Measurements from ENCODE around the gene ITLN1. TPM values are rescaled to one million over a fixed set of nuclear protein-coding genes. Genes with fewer than 3 reads are reported as not detected.

Gene ITLN1
- total and polyA plus RNA-seq, 4 donors: 0.86 to 110 (median 2.5) TPM

DNA sequence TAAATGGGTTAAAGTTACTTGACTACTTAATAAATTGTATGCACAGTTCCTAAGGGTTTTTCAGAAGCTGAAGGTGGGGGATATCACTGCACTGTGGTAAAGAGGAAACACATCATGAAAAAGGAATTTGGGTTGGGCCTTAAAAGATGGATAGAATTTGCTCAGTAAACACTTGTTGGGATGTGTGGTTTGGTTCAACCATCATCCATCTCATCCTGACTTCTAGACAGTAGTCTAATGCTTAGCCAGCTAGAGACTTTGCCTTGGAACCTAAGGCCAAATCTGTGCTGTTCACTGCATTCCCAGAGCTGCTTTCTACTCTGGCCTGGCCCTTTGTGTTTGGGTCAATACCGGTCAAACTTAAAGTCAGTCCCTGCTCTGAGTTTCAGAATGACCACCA lies 58.4 kb downstream of the ITLN1 start:
- 82 to 100% methylated on average over 1 of the region's 1 CpG for WGBS, 2 donors
- peak overlapping the region in 1 of 2 donors; percentile 39 for H3K27ac ChIP-seq (ENCODE audit: low read depth in 1 of 2, low read length in 1 of 2)
- H3K36me3 ChIP-seq (ENCODE audit: control insufficient read depth in 4 of 4, insufficient read depth in 4 of 4, low read length in 4 of 4): no peaks in the 10 kb centered on the region
- H3K27me3 ChIP-seq (ENCODE audit: control insufficient read depth in 3 of 3, insufficient read depth in 3 of 3, low read length in 2 of 3): no peaks in the 10 kb centered on the region
- DNase-seq (no peak), ATAC-seq (ENCODE audit: insufficient read depth, low FRiP score) (peak; percentile 44)
- no peak overlapping the region for H3K9ac ChIP-seq (ENCODE audit: insufficient read depth in 1 of 2, low read length in 2 of 2)
- TF ChIP-seq, protein P1, sequence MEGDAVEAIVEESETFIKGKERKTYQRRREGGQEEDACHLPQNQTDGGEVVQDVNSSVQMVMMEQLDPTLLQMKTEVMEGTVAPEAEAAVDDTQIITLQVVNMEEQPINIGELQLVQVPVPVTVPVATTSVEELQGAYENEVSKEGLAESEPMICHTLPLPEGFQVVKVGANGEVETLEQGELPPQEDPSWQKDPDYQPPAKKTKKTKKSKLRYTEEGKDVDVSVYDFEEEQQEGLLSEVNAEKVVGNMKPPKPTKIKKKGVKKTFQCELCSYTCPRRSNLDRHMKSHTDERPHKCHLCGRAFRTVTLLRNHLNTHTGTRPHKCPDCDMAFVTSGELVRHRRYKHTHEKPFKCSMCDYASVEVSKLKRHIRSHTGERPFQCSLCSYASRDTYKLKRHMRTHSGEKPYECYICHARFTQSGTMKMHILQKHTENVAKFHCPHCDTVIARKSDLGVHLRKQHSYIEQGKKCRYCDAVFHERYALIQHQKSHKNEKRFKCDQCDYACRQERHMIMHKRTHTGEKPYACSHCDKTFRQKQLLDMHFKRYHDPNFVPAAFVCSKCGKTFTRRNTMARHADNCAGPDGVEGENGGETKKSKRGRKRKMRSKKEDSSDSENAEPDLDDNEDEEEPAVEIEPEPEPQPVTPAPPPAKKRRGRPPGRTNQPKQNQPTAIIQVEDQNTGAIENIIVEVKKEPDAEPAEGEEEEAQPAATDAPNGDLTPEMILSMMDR (IDR thresholded peaks at IDR 0.05; ENCODE audit: control extremely low read depth, extremely low read depth): no peak
- peaks cover 0 to 1% (median 0%) of the 10 kb centered on the region in 5 donors for H3K4me1 ChIP-seq (ENCODE audit: control insufficient read depth in 5 of 5, insufficient read depth in 5 of 5, low read length in 5 of 5)
- H3K9me3 ChIP-seq (ENCODE audit: control insufficient read depth in 4 of 4, insufficient read depth in 3 of 4, low read length in 3 of 4): no peaks in the 10 kb centered on the region
- no peak overlapping the region for H3K4me3 ChIP-seq

Other genes with a start within 250 kb of the ITLN1 start
- 1 to 10 TPM in 1 of 2 donors, under 1 TPM in 1; 0.95 to 2.0 TPM for gene SLAMF1, start 238.1 kb downstream of the ITLN1 start, total RNA-seq
- gene SLAMF1, start 238.1 kb downstream of the ITLN1 start, polyA plus RNA-seq: 10 to 100 TPM in 1 of 2 donors, under 1 TPM in 1; 0.39 to 27.0 TPM
- 10 to 100 TPM; 17.6 to 33.6 TPM for gene CD48, start 173.4 kb downstream of the ITLN1 start, total RNA-seq
- gene CD48, start 173.4 kb downstream of the ITLN1 start, polyA plus RNA-seq: 100 to 1,000 TPM in 1 of 2 donors, 10 to 100 TPM in 1; 16.4 to 126 TPM
- gene SLAMF7, start 145.9 kb downstream of the ITLN1 start, total RNA-seq: 10 to 100 TPM in 1 of 2 donors, 1 to 10 TPM in 1; 8.6 to 11.5 TPM
- gene SLAMF7, start 145.9 kb downstream of the ITLN1 start, polyA plus RNA-seq: 10 to 100 TPM in 1 of 2 donors, 1 to 10 TPM in 1; 4.6 to 69.4 TPM
- 1 to 10 TPM; 1.3 to 3.4 TPM for gene LY9, start 89.0 kb downstream of the ITLN1 start, total RNA-seq
- 1 to 10 TPM in 1 of 2 donors, under 1 TPM in 1; 0.94 to 1.5 TPM for gene LY9, start 89.0 kb downstream of the ITLN1 start, polyA plus RNA-seq
- 1 to 10 TPM; 1.5 to 3.2 TPM for gene CD244, start 22.3 kb downstream of the ITLN1 start, total RNA-seq
- gene CD244, start 22.3 kb downstream of the ITLN1 start, polyA plus RNA-seq: 1 to 10 TPM in 1 of 2 donors, under 1 TPM in 1; 0.57 to 3.1 TPM
- 10 to 100 TPM in 1 of 2 donors, 1 to 10 TPM in 1; 1.6 to 13.8 TPM for gene ITLN2, start 69.6 kb upstream of the ITLN1 start, total RNA-seq
- gene ITLN2, start 69.6 kb upstream of the ITLN1 start, polyA plus RNA-seq: 10 to 100 TPM in 1 of 2 donors, 1 to 10 TPM in 1; 9.0 to 23.7 TPM
- 100 to 1,000 TPM; 174 to 201 TPM for gene F11R, start 136.0 kb upstream of the ITLN1 start, total RNA-seq
- 100 to 1,000 TPM in 1 of 2 donors, 10 to 100 TPM in 1; 91.7 to 107 TPM for gene F11R, start 136.0 kb upstream of the ITLN1 start, polyA plus RNA-seq
- 10 to 100 TPM; 43.2 to 67.9 TPM for gene TSTD1, start 153.8 kb upstream of the ITLN1 start, total RNA-seq
- gene TSTD1, start 153.8 kb upstream of the ITLN1 start, polyA plus RNA-seq: 100 to 1,000 TPM in 1 of 2 donors, 10 to 100 TPM in 1; 77.8 to 187 TPM
- gene USF1, start 160.8 kb upstream of the ITLN1 start, total RNA-seq: 10 to 100 TPM; 67.5 to 70.0 TPM
- gene USF1, start 160.8 kb upstream of the ITLN1 start, polyA plus RNA-seq: 10 to 100 TPM; 77.0 to 95.1 TPM
- gene ARHGAP30, start 184.7 kb upstream of the ITLN1 start, total RNA-seq: 10 to 100 TPM; 10.5 to 49.5 TPM
- gene ARHGAP30, start 184.7 kb upstream of the ITLN1 start, polyA plus RNA-seq: 10 to 100 TPM; 18.1 to 66.3 TPM
- gene NECTIN4, start 204.4 kb upstream of the ITLN1 start, total RNA-seq: 10 to 100 TPM; 11.7 to 12.5 TPM
- 1 to 10 TPM; 6.2 to 8.1 TPM for gene NECTIN4, start 204.4 kb upstream of the ITLN1 start, polyA plus RNA-seq
- gene KLHDC9, start 213.2 kb upstream of the ITLN1 start, total RNA-seq: 10 to 100 TPM in 1 of 2 donors, 1 to 10 TPM in 1; 7.1 to 13.0 TPM
- 1 to 10 TPM; 5.8 to 8.6 TPM for gene KLHDC9, start 213.2 kb upstream of the ITLN1 start, polyA plus RNA-seq
- 10 to 100 TPM; 21.5 to 46.7 TPM for gene PFDN2, start 232.9 kb upstream of the ITLN1 start, total RNA-seq
- 100 to 1,000 TPM; 140 to 324 TPM for gene PFDN2, start 232.9 kb upstream of the ITLN1 start, polyA plus RNA-seq
- 10 to 100 TPM; 35.6 to 40.4 TPM for gene NIT1, start 232.9 kb upstream of the ITLN1 start, total RNA-seq
- gene NIT1, start 232.9 kb upstream of the ITLN1 start, polyA plus RNA-seq: 10 to 100 TPM; 26.9 to 40.3 TPM
- gene DEDD, start 247.5 kb upstream of the ITLN1 start, total RNA-seq: 10 to 100 TPM; 25.0 to 38.8 TPM
- 10 to 100 TPM; 19.4 to 36.8 TPM for gene DEDD, start 247.5 kb upstream of the ITLN1 start, polyA plus RNA-seq